A549 (cell line): ENCODE results near the gene RPH3AL. TPM values are rescaled to one million over a fixed set of nuclear protein-coding genes. Genes with fewer than 3 reads are reported as not detected.

Experiments used
- ATAC-seq, 2 experiments: fragments of 200-7000 bp in 1 of 2; fragments of >200 bp in 1 of 2; cut with Nextera tagmentation in 1 of 2; cut with Tn5 transposase in 1 of 2; 3 replicates each; pipeline versions ENCODE4 v1.8.0 to v1.9.1; 2018 to 2020; ENCODE audit warnings: mild to moderate bottlenecking in 1 of 2, moderate library complexity in 1 of 2
- CTCF ChIA-PET: fragments of 300-600 bp; sonication (Branson Sonifier 250); formaldehyde crosslinking; extraction: SDS; loops from one replicate; lab custom pipeline; 2021; ENCODE audit warnings: antibody characterized with exemption, inconsistent platforms; lab: Yijun Ruan, JAX
- POLR2A ChIA-PET: fragments of 350-600 bp; formaldehyde crosslinking; extraction: SDS; loops from one replicate; lab custom pipeline; 2021; ENCODE audit warnings: antibody characterized with exemption, inconsistent platforms; lab: Yijun Ruan, JAX
- DNase-seq, 2 experiments: peaks; one replicate each; pipeline versions ENCODE4 v3.0.0 to v3.0.0-alpha.2; 2011 to 2016; ENCODE audit warnings: low read depth in 1 of 2, low spot score in 1 of 2
- FAIRE-seq: peaks from 2 replicates; lab custom pipeline; 2011; peaks lifted over from hg19 to GRCh38; lab: Jason Lieb, UNC
- H3K27ac ChIP-seq, 2 experiments: fragments of >200 bp; sonication (Bioruptor Twin); formaldehyde crosslinking; 3 replicates each; pipeline ENCODE4 v1.5.1; 2016 to 2017
- H3K4me1 ChIP-seq: fragments of >200 bp; sonication (Bioruptor Twin); formaldehyde crosslinking; 3 replicates; pipeline ENCODE4 v1.6.1; 2016
- H3K4me2 ChIP-seq: fragments of >200 bp; sonication (Bioruptor Twin); formaldehyde crosslinking; 3 replicates; pipeline ENCODE4 v1.6.1; 2016
- H3K4me3 ChIP-seq: fragments of >200 bp; sonication (Bioruptor Twin); formaldehyde crosslinking; 3 replicates; pipeline ENCODE4 v1.5.1; 2016
- H3K9me3 ChIP-seq: fragments of >200 bp; sonication (Bioruptor Twin); formaldehyde crosslinking; 3 replicates; pipeline ENCODE4 v1.6.1; 2016
- BHLHE40 ChIP-seq: IDR thresholded peaks from 2 replicates; pipeline ENCODE4 v1.6.1; 2012; ENCODE audit warnings: low read depth, low read length, inconsistent platforms
- CHD2 ChIP-seq: fragments of 150-350 bp; IDR thresholded peaks from 2 replicates; pipeline ENCODE4 v1.6.1; 2014; ENCODE audit warnings: low read length; ENCODE audit not compliant: partially characterized antibody
- EHF ChIP-seq: fragments of 250-450 bp; sonication (Bioruptor Pico); IDR thresholded peaks from 2 replicates; pipeline ENCODE4 v1.5.0; 2020; ENCODE audit warnings: mild to moderate bottlenecking
- EP300 ChIP-seq, 2 experiments: fragments of >200 bp; sonication (Bioruptor Twin); formaldehyde crosslinking; IDR thresholded peaks; 2 replicates in 1 of 2; 3 replicates in 1 of 2; pipeline ENCODE4 v1.6.1; 2016 to 2017
- ESRRA ChIP-seq: fragments of 150-350 bp; IDR thresholded peaks from 2 replicates; pipeline ENCODE4 v1.6.1; 2014; ENCODE audit warnings: mild to moderate bottlenecking, low read length, borderline replicate concordance
- FOXS1 ChIP-seq: fragments of 250-450 bp; sonication (Bioruptor Pico); IDR thresholded peaks from 2 replicates; pipeline ENCODE4 v1.5.0; 2020; ENCODE audit warnings: mild to moderate bottlenecking, moderate library complexity
- HDAC2 ChIP-seq: fragments of 200-600 bp; sonication (generic); IDR thresholded peaks from 2 replicates; pipeline ENCODE4 v1.6.1; 2016
- HMGXB4 ChIP-seq: fragments of 250-450 bp; sonication (Bioruptor Pico); IDR thresholded peaks from 2 replicates; pipeline ENCODE4 v1.5.0; 2021; ENCODE audit warnings: mild to moderate bottlenecking, moderate library complexity, borderline replicate concordance
- HOXB13 ChIP-seq: fragments of 250-450 bp; sonication (Bioruptor Pico); IDR thresholded peaks from 2 replicates; pipeline ENCODE4 v1.5.0; 2020; ENCODE audit warnings: low read depth, mild to moderate bottlenecking, moderate library complexity
- JUN ChIP-seq, 2 experiments: fragments of >200 bp; sonication (Bioruptor Twin); formaldehyde crosslinking; IDR thresholded peaks; 2 replicates in 1 of 2; 3 replicates in 1 of 2; pipeline ENCODE4 v1.6.1; 2016 to 2017
- JUNB ChIP-seq: fragments of >200 bp; sonication (Bioruptor Twin); formaldehyde crosslinking; IDR thresholded peaks from 2 replicates; pipeline ENCODE4 v1.6.1; 2016
- PHF8 ChIP-seq: fragments of 200-600 bp; sonication (generic); IDR thresholded peaks from 2 replicates; pipeline ENCODE4 v1.6.1; 2016; ENCODE audit warnings: low read depth, mild to moderate bottlenecking, antibody characterized with exemption, moderate library complexity, borderline replicate concordance
- POLR2AphosphoS2 ChIP-seq: conservative IDR thresholded peaks from 2 replicates; pipeline ENCODE4 v1.6.1; 2012; ENCODE audit warnings: low read length, improper control_type of control experiment, inconsistent platforms
- SMC3 ChIP-seq: fragments of >200 bp; sonication (Bioruptor Twin); formaldehyde crosslinking; IDR thresholded peaks from 3 replicates; pipeline ENCODE4 v1.6.1; 2018; ENCODE audit warnings: inconsistent platforms
- SREBF2 ChIP-seq: fragments of 450-650 bp; IDR thresholded peaks from 2 replicates; pipeline ENCODE4 v1.6.1; 2014; ENCODE audit warnings: mild to moderate bottlenecking, moderate library complexity
- TFCP2L1 ChIP-seq: fragments of 250-450 bp; sonication (Bioruptor Pico); IDR thresholded peaks from 2 replicates; pipeline ENCODE4 v1.5.0; 2021; ENCODE audit warnings: mild to moderate bottlenecking
- ZC3H11A ChIP-seq: fragments of 450-650 bp; IDR thresholded peaks from 2 replicates; pipeline ENCODE4 v1.6.1; 2014; ENCODE audit warnings: antibody characterized with exemption, mild to moderate bottlenecking
- ZNF302 ChIP-seq: fragments of 250-450 bp; sonication (Bioruptor Pico); IDR thresholded peaks from 2 replicates; pipeline ENCODE4 v1.9.0; 2021; ENCODE audit warnings: inconsistent platforms, mild to moderate bottlenecking, moderate library complexity
- WGBS: methylation state at CpG from one replicate; pipeline ENCODE4 v1.1.6; 2017; ENCODE audit errors: missing lambda C conversion rate; 5-methylcytosine and 5-hydroxymethylcytosine counted together
- polyA plus RNA-seq, 4 experiments: library from polyadenylated mRNA; depleted of rRNA in 3 of 4; stranded (reverse); fragments of >200 nt; fragmentation: RNase III in 1 of 4; extraction: RNeasy Plus Mini Kit Qiagen cat#74134 plus additional on column Dnase treatment in 1 of 4; gene quantifications; 2 replicates in 3 of 4; 3 replicates in 1 of 4; pipeline ENCODE4 v1.2.3, GENCODE V29; 2011 to 2017
- TF ChIP-seq, protein P1 (sequence below): fragments of 250-450 bp; sonication (Bioruptor Pico); IDR thresholded peaks from 2 replicates; pipeline ENCODE4 v1.5.0; 2020; ENCODE audit warnings: low read depth, mild to moderate bottlenecking, moderate library complexity
- TF ChIP-seq, protein P2 (sequence below): fragments of >200 bp; sonication (Bioruptor Twin); formaldehyde crosslinking; IDR thresholded peaks from 3 replicates; pipeline ENCODE4 v1.6.1; 2016

Gene RPH3AL
- polyA plus RNA-seq, 2 of the 4 experiments (the other 2 are of a cell fraction) = 23.3 to 31.1 TPM

GRCh38 chr17:269616-270514 lies 82.7 kb downstream of the RPH3AL start:
- Histone ChIP-seq H3K27ac (no peak overlapping the region), H3K4me1 (no peaks in the 10 kb centered on the region), H3K4me2 (no peak overlapping the region), H3K9me3 (no peaks in the 10 kb centered on the region), H3K4me3 (no peak overlapping the region)
- WGBS = 90% methylated on average over 27 of the region's 27 CpGs
- FAIRE-seq (no peak), DNase-seq (no peak), ATAC-seq (no peak)
- CTCF ChIA-PET = interaction anchor here (1.1 to 1.2 kb wide), 2 partner anchors 10 to 116 kb away, joined by 3 to 5 read pairs; no protein-coding TSS in a partner anchor
- no peak for TF ChIP-seq SREBF2
- TF ChIP-seq, protein P1, sequence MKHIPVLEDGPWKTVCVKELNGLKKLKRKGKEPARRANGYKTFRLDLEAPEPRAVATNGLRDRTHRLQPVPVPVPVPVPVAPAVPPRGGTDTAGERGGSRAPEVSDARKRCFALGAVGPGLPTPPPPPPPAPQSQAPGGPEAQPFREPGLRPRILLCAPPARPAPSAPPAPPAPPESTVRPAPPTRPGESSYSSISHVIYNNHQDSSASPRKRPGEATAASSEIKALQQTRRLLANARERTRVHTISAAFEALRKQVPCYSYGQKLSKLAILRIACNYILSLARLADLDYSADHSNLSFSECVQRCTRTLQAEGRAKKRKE (CRISPR knock-in tag) = no peak
- TF ChIP-seq EHF (CRISPR knock-in tag) = no peak
- no peak for TF ChIP-seq PHF8
- no peak for TF ChIP-seq TFCP2L1 (CRISPR knock-in tag)
- no peak for TF ChIP-seq ZC3H11A
- no peak for TF ChIP-seq ZNF302 (CRISPR knock-in tag)
- no peak for TF ChIP-seq ESRRA
- TF ChIP-seq JUNB = no peak
- TF ChIP-seq SMC3 = no peak
- TF ChIP-seq, protein P2, sequence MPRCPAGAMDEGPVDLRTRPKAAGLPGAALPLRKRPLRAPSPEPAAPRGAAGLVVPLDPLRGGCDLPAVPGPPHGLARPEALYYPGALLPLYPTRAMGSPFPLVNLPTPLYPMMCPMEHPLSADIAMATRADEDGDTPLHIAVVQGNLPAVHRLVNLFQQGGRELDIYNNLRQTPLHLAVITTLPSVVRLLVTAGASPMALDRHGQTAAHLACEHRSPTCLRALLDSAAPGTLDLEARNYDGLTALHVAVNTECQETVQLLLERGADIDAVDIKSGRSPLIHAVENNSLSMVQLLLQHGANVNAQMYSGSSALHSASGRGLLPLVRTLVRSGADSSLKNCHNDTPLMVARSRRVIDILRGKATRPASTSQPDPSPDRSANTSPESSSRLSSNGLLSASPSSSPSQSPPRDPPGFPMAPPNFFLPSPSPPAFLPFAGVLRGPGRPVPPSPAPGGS = no peak
- TF ChIP-seq HDAC2 = no peak
- TF ChIP-seq BHLHE40 = no peak
- POLR2A ChIA-PET = interaction anchor here (1.0 kb wide), 1 partner anchor 9 kb away, joined by 3 read pairs; no protein-coding TSS in a partner anchor

DNA sequence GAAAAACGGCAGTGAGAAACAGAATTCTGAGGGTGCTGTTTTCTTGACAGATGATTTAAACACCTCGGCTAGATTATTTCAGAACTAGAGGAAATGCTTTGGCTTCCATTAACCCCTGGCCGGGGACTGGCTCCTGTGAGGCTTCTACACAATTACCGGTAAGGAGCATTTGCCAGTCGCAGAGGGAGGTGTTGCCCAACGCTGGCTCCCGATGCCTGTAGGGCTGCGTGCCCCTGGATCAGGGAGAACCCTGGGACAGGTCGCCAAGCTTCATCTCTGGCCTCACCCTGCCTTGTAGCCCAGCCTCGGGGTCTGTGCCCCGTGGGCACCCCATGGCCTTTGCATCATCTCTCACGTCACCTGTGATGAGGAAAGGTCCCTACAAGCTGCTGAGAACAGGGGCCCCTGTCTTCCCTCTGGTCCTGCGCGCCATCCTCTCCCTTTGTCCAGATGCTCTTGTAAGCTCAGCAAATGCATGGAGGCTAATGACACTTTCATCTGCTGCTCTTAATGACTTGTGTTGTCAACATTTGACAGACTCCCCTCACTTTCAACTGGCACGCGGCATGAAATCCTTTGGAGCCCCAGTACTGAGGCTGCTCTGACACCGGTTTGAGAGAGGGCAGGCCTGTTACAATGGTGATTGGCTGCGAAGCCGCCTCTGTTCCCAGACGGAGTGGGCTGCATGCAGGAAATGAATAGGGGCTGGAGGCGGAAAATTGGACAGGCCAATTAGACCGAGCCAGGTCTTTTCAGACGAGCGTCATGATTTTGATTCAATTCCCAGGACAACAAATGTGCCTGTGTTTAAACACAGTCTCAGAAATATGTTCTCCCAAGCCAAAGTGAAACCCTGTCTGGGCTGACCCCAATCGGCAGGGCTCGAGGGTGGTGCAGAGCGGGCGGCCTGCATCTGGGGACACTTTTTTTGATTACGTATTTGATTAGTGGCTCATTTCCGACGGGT lies 85.6 kb downstream of the RPH3AL start:
- 89% methylated on average over 31 of the region's 31 CpGs for WGBS
- no peak for FAIRE-seq
- CTCF ChIA-PET = interaction anchor here (0.6 to 1.5 kb wide), 4 partner anchors 9 to 303 kb away, joined by 3 to 4 read pairs (median 3); no protein-coding TSS in a partner anchor
- H3K4me3 ChIP-seq = no peak overlapping the region
- POLR2A ChIA-PET = no interaction called here
- H3K4me1 ChIP-seq = no peaks in the 10 kb centered on the region
- H3K9me3 ChIP-seq = no peaks in the 10 kb centered on the region
- TF ChIP-seq EP300 (IDR thresholded peaks at IDR 0.05) (no peak), CHD2 (no peak), JUN (IDR thresholded peaks at IDR 0.05) (peak in 1 of 2 experiments; percentile 20; a peak in 1 of 5 replicates), FOXS1 (no peak), POLR2AphosphoS2 (no peak), JUNB (no peak), HMGXB4 (CRISPR knock-in tag) (no peak), HOXB13 (CRISPR knock-in tag) (no peak)
- TF ChIP-seq, all 56 proteins: peak for 1
- Histone ChIP-seq H3K27ac (no peak overlapping the region), H3K4me2 (no peak overlapping the region)
- peak in 1 of 2 experiments; percentile 18; a peak in 3 of 6 replicates for ATAC-seq
- no peak for DNase-seq
